OCI-LY7 (cell line): ENCODE data around the gene LEPROT. TPM values are rescaled to one million over a fixed set of nuclear protein-coding genes. Genes with fewer than 3 reads are reported as not detected.

Experiments used
- BruUV-seq: library from RNA; stranded (reverse); fragments of 400-500 nt; replicated peaks from 2 replicates; lab custom pipeline; 2021; lab: Mats Ljungman, UMichigan
- CTCF ChIA-PET: fragments of 300-600 bp; sonication (Branson Sonifier 250); formaldehyde crosslinking; loops from one replicate; lab custom pipeline; 2022; ENCODE audit warnings: antibody characterized with exemption; ENCODE audit not compliant: unreplicated experiment; lab: Charles Lee
- POLR2A ChIA-PET: fragments of 300-600 bp; sonication (Branson Sonifier 250); formaldehyde crosslinking; loops from one replicate; lab custom pipeline; 2022; ENCODE audit warnings: antibody characterized with exemption; lab: Charles Lee
- DNase-seq: peaks from one replicate; pipeline ENCODE4 v3.0.0-alpha.2; 2015; ENCODE audit warnings: low spot score
- H2AFZ ChIP-seq: fragments of 200-600 bp; sonication (generic), shearing (Covaris generic); 2 replicates; pipeline ENCODE4 v1.6.1; 2014; ENCODE audit warnings: mild to moderate bottlenecking, antibody characterized with exemption, low read length, moderate library complexity
- H3K27ac ChIP-seq: fragments of 200-600 bp; sonication (generic); 2 replicates; pipeline ENCODE4 v1.5.1; 2014; ENCODE audit warnings: mixed run types, low read depth, mild to moderate bottlenecking, moderate library complexity, low read length, inconsistent platforms; ENCODE audit not compliant: poor library complexity, severe bottlenecking
- H3K36me3 ChIP-seq: fragments of 200-600 bp; sonication (generic); 2 replicates; pipeline ENCODE4 v1.6.1; 2014; ENCODE audit warnings: mild to moderate bottlenecking, antibody characterized with exemption, low read length, moderate library complexity, mixed read lengths; ENCODE audit not compliant: insufficient read depth
- H3K4me1 ChIP-seq: fragments of 200-600 bp; sonication (generic); 2 replicates; pipeline ENCODE4 v1.5.1; 2014; ENCODE audit warnings: mild to moderate bottlenecking, low read length; ENCODE audit not compliant: insufficient read depth, poor library complexity, severe bottlenecking
- H3K4me2 ChIP-seq: fragments of 200-600 bp; sonication (generic); 2 replicates; pipeline ENCODE4 v1.6.1; 2014; ENCODE audit warnings: mild to moderate bottlenecking, low read length
- H3K4me3 ChIP-seq: fragments of 200-600 bp; sonication (generic); 2 replicates; pipeline ENCODE4 v1.5.1; 2014; ENCODE audit warnings: mild to moderate bottlenecking, low read depth, low read length; ENCODE audit not compliant: poor library complexity, severe bottlenecking
- H3K79me2 ChIP-seq: fragments of 200-600 bp; sonication (generic); 2 replicates; pipeline ENCODE4 v1.6.1; 2016; ENCODE audit warnings: low read depth, mild to moderate bottlenecking, low read length, moderate library complexity, mixed read lengths; ENCODE audit not compliant: insufficient read depth
- H3K9me2 ChIP-seq: fragments of 200-600 bp; sonication (generic); 2 replicates; pipeline ENCODE4 v1.6.1; 2016; ENCODE audit warnings: mild to moderate bottlenecking, low read length, mixed read lengths; ENCODE audit not compliant: insufficient read depth
- H3K9me3 ChIP-seq: fragments of 200-600 bp; sonication (generic); 2 replicates; pipeline ENCODE4 v1.6.1; 2014; ENCODE audit warnings: mild to moderate bottlenecking, mixed run types, low read length, mixed read lengths
- H4K20me1 ChIP-seq: fragments of 200-600 bp; sonication (generic); 2 replicates; pipeline ENCODE4 v1.6.1; 2014; ENCODE audit warnings: mild to moderate bottlenecking, antibody characterized with exemption, low read length, moderate library complexity, mixed read lengths; ENCODE audit not compliant: insufficient read depth
- CTCF ChIP-seq: fragments of 200-600 bp; sonication (generic); conservative IDR thresholded peaks from 2 replicates; pipeline ENCODE4 v1.5.1; 2014; ENCODE audit warnings: mild to moderate bottlenecking, antibody characterized with exemption, low read length, moderate library complexity, mixed read lengths
- EZH2phosphoT487 ChIP-seq: fragments of 200-600 bp; sonication (generic); IDR thresholded peaks from 2 replicates; pipeline ENCODE4 v1.6.1; 2018; ENCODE audit warnings: low read depth, borderline replicate concordance, mild to moderate bottlenecking, mixed run types, antibody characterized with exemption, low read length, moderate library complexity, mixed read lengths
- intact Hi-C: fragments of 100-400 bp; cut with micrococcal nuclease; formaldehyde crosslinking; loops from one replicate; pipeline ENCODE4 v1.10.0; 2022; ENCODE audit not compliant: unreplicated experiment
- total RNA-seq, 2 experiments: library from RNA; depleted of rRNA in 1 of 2; stranded (reverse); fragments of >200 nt in 1 of 2; shearing (Covaris generic) in 1 of 2; gene quantifications; 2 replicates each; pipeline ENCODE4 v1.2.3, GENCODE V29; 2014 to 2022

Gene LEPROT
- total RNA-seq, 2 experiments from 2014 or later: 14.5 to 22.7 TPM

- no peak overlapping the region for H3K4me2 ChIP-seq
- H3K9me3 ChIP-seq: no peaks in the 10 kb centered on the region
- POLR2A ChIA-PET: interaction anchor here (0.6 kb wide), 1 partner anchor 14 kb away, joined by 3 read pairs; no protein-coding TSS in a partner anchor
- no peak overlapping the region for H3K4me3 ChIP-seq
- BruUV-seq: no TSS peak
- H3K79me2 ChIP-seq: no peaks in the 10 kb centered on the region
- no peak for DNase-seq
- CTCF ChIA-PET: no interaction called here
- H2AFZ ChIP-seq: no peak overlapping the region
- H3K4me1 ChIP-seq: no peaks in the 10 kb centered on the region
- intact Hi-C loops: no loop called here
- TF ChIP-seq CTCF: no peak
- no peak for TF ChIP-seq EZH2phosphoT487
- H3K9me2 ChIP-seq: no peaks in the 10 kb centered on the region
- H3K36me3 ChIP-seq: no peaks in the 10 kb centered on the region
- H4K20me1 ChIP-seq: no peaks in the 10 kb centered on the region
- no peak overlapping the region for H3K27ac ChIP-seq
Observed at GRCh38 chr1:65467536-65467935, 47.1 kb downstream of the LEPROT start.

DNA sequence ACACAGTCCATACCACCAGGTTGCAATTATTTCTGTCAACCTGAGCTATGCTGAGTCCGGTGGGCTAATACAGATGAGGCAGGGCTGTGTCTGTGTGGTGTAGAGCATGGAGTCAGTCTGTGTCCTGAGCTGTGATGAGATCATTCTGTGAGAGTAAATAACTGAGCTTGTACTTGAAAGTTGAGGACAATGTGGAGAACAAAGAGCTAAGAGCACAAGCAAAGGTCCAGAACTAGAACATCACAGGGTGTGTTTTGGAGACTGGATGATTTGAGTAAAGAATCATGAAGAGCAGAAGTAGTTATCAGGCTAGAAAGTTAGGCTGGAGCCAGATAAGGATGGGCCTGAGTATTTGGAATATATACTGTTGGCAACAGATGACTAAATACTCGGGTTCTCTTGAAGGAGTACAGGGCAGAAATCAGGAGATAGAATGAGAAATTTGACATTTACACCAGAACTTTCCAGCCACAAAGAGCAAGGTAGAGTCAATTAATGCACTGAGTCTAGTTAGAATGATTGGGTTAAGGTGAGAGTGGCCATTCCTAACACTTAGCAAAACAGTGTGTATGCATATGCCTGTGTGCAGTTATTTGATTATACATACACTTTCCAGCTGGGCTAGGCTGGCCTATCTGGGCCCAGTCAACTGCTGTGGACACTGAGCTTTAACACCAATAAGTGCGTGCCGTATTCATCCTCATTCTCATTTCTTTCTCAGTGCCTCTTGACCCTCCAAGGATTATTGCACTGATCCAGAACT is 48.8 kb downstream of the LEPROT start:
- DNase-seq: no peak
- no peak overlapping the region for H3K4me3 ChIP-seq
- H4K20me1 ChIP-seq: no peaks in the 10 kb centered on the region
- H3K27ac ChIP-seq: no peak overlapping the region
- H3K9me2 ChIP-seq: no peaks in the 10 kb centered on the region
- ChIA-PET POLR2A (interaction anchor here (1.4 to 2.3 kb wide), 2 partner anchors 9 to 10 kb away, joined by 6 to 7 read pairs; no protein-coding TSS in a partner anchor), CTCF (no interaction called here)
- TF ChIP-seq CTCF: no peak
- no peak for TF ChIP-seq EZH2phosphoT487
- H3K4me2 ChIP-seq: no peak overlapping the region
- intact Hi-C loops: no loop called here
- H3K4me1 ChIP-seq: no peaks in the 10 kb centered on the region
- no peaks in the 10 kb centered on the region for H3K79me2 ChIP-seq
- no TSS peak for BruUV-seq
- H3K9me3 ChIP-seq: no peaks in the 10 kb centered on the region
- no peaks in the 10 kb centered on the region for H3K36me3 ChIP-seq
- H2AFZ ChIP-seq: no peak overlapping the region

- H3K4me2 ChIP-seq: no peak overlapping the region
- H4K20me1 ChIP-seq: no peaks in the 10 kb centered on the region
- intact Hi-C loops: no loop called here
- no peaks in the 10 kb centered on the region for H3K79me2 ChIP-seq
- H3K9me3 ChIP-seq: no peaks in the 10 kb centered on the region
- H3K36me3 ChIP-seq: no peaks in the 10 kb centered on the region
- no peak overlapping the region for H3K27ac ChIP-seq
- H2AFZ ChIP-seq: no peak overlapping the region
- ChIA-PET POLR2A (interaction anchor here (2.3 kb wide), 1 partner anchor 10 kb away, joined by 7 read pairs; no protein-coding TSS in a partner anchor), CTCF (no interaction called here)
- TF ChIP-seq EZH2phosphoT487: no peak
- TF ChIP-seq CTCF: no peak
- no peaks in the 10 kb centered on the region for H3K4me1 ChIP-seq
- H3K4me3 ChIP-seq: no peak overlapping the region
- DNase-seq: no peak
- no TSS peak for BruUV-seq
- no peaks in the 10 kb centered on the region for H3K9me2 ChIP-seq
Observed at GRCh38 chr1:65469889-65470340, 49.4 kb downstream of the LEPROT start.
